CD4-positive, alpha-beta T cell treated with Interferon alpha-2 for 1 hour (primary cell): ENCODE measurements around the gene PHACTR1.
"Not testable (repeated sequence)": the region's sequence is repeated elsewhere in the genome, so short reads cannot be mapped to it uniquely, and the experiment has no call there.

Experiments used
- DNase-seq, 2 donors: peaks; one replicate each; pipeline ENCODE4 v3.0.0-alpha.2; 2020 to 2022

PHACTR1 gene

DNA sequence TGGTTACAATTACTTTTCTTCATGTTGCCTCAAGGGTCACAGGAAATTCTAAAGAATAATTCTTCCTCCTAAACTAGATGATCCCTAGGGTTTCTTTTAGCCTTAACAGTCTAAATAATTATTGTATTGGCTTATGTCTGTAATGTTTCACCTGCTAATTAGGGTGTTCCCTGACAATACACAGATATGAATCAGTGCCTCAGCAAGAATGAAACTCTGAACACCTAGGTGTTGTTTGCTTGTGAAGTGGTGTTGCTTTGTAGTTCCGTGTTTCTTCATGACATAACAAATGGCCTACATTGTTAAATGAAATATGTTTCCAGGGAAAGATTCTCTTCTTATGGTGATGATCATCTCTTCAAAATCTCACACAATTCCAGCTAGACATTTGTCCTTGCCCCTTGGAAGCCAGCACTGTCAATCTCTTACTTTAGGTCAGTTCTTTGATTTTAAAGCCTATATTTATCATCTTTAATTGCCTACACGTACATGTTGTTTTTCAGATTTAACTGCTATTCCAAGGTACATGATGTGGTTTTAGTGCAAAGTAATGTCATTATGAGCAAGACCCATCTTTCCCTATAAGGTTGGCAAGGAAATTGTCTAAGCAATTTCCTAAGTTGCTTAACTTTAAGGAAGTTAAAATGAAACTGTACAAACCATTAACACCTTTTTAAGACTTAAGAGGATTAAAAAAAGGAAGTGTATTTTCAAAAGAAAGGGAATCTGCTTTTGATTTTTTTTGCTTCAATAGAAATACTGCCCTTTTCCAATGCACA lies 499.9 kb downstream of the PHACTR1 start:
- no peak for DNase-seq

DNA sequence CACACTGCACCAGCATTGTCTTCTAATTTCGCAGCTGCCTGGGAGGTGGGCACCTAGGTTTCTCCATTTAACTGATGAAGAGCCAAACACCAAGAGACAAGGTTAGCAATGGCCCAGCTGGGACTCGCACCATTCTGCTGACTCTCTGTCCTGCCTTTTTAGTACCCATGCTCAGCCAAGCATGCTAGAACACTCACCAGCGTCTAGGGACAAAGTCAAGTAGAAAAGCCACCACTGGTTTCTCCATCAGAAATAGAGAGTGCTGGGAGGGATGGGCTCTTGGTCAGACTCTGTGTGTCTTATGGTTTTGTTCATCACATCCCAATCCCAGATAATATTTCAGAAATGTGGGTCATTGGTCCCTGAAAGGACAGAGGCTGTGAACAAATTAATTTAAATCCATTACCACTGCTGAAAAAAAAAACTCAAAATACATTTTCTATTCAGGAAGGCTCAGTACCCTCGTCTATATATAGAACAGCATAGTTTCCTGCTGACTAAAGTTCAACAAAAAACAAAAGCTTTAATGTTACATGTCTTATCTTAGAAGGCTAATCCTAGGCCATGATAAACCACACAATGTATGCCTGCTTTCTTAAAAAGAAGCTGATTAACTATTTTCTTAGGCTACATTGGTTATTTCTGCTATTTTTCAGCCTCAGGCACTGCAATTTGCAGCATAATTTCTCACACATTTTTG lies 500.8 kb downstream of the PHACTR1 start:
- DNase-seq = no peak

DNA sequence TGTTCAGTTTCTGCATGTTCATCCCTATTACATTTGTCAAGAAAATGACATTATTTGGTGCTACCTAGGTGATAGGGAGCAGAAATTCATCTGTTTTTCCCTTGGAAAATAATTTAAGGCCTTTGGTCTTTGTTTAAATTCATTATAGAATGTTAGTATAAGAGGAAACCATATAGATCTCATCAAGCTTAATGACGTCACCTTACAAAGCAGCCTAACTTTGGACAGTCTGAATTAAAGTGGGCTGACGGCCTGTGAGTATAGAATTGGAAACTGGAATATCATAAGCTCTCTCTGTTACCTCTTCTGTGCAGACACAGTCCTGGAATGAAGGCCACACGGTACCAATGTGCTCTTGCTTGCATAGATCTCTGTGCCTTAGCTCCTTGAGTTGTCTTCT lies 503.7 kb downstream of the PHACTR1 start:
- DNase-seq = no peak

DNA sequence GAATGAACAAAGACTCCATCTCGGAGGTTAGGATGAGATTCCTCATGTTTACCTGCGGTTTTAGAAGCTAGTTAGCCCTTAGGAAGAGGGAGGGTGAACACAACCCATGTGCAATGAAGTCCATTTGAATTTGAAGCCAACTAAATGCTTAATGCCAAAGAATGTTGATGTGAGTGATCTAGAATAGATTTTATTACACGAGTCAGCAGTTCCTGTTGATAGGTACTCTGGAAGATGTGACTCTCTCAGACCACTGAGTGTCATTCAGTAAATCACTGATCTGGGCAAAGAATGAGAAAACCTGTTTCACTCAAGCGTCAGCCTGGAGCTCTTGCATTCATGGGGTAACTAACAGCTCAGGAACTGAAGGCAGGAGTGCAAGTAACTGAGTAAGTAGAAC lies 505.5 kb downstream of the PHACTR1 start:
- DNase-seq = no peak

DNA sequence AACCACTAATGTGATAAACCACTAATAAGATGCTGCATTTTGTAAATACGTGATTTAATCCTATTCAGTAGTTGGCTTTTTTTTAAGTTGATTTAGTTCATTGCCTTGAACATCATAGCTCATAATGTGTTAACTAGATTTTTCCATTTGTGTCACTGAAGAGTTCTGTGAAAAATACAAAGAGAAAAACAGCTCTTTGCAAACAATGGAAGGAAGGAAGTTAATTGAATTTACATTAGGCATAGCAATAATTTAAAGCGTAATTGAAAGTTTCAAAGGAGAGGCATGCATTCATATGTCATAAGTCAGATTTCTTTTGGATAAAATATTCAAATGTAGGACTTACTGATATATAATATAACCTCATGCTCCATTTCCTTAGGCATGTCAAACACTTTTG lies 509.5 kb downstream of the PHACTR1 start:
- DNase-seq = no peak

DNA sequence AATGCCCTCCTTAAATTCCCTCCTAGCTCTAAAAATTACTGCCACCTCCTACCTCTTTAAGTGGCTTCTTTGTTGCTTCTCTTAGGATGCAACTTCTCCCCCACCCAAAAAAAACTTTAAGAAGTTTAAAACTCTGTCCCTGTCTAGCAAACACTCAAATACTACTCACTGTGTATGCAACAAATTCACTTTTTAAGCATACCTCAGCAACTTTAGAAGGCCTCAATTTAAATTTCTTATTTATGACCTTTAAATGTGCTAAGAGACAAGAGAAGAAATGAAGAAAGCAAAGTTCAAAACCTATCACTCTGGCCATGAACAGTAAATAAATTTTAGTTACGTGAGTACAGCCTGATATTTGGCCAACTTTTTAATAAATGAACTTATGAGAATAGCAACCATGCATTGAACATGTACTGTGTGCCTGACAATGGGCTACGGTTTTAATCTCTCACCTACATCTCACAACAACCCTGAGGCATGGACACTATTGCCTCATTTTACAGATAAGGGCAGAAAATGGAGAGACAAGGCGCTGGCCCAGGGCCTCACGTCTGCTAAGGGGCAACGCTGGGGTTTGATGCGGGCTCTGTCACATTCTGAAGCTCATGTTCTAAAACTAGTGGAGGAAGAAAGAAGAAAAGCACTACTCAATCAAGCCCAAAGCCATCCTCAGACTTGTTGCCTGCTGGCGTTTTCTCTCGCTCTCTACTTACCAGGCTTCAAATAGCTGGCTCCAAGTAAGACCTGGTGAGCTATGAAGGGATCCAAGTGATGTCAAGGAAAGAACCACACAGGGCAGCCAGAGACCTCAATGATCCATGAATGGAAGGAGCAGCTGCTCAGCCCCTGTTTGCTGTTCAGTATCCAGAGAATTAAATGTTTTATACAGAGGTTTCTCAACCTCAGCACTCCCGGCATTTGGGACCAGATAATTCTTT lies 512.0 kb downstream of the PHACTR1 start:
- no peak for DNase-seq

DNA sequence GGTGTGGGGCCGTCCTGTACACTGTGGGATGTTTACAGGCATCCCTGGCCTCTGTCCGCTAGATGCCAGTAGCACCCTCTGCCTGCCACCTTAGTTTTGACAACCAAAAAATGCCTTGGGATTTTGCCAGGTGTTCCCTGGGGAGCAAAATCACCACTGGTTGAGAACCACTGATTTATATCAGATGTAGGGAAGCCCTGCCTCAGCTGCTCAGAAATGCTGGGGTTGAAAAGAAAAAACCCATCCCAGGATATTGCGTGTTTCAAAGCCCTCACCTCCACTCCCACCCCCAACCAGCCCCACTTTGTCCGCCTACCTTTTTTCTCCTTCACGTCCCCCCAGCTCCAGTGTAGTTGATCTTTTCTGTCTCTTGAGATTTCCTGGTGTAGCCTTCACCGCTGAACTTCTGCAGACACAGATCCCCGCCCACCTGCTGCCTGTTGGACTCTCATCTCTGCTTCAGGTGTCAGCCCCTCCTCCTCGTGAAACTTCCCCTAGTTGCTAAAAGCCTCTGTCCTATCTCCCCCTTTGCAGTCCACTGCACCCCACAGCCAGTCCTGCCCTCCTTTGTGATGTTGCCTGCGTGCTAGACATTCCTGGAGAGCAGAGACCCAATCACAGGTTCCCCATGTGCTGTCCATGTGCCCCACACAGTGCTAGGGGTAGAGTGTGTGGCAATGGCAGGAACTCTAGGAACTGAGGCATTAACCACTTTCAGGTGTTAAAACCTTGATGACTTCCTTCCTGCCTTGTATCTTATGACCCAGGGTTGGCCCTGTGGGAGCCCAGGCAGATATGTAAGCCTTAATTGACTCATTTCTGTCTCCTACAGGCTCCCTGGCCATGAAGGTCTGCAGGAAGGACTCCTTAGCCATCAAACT lies 512.9 kb downstream of the PHACTR1 start:
- peak; percentile 7 to 30 for DNase-seq

DNA sequence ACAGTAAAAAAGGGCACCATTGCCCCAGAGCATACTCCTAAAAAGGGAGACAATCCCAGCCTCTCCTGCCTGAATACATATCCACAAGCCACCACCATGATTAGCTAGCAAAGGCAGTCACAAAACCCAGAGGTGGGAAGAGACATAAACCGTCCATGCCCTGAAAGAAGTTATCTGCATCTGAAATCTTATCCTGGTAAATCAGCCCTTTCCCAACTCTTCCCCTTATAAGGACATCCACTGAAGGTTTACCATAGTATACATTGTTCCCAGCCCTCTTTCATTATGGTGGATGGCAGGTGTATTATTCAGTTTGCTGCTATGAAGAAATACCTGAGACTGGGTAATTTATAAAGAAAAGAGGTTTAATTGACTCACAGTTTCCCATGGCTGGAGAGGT lies 516.5 kb downstream of the PHACTR1 start:
- DNase-seq = no peak

DNA sequence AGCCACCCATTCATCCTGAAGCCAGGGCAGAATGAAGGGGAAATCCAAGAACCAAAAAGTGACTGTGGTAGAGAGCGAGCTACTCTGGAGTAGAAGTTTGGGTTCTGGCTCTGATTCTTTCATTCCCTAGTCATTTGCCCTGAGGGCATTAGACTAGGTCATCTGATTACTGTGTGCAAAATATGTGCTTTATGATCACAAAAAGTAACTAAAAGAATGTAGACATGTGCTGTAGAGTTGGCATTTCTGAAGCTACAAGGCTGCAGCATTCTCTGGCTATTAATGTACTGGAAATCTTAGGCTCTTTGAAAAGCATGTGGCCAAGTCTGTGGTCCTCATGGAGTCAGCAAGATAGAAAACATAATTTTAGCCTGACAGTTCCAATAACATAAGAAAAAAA lies 517.6 kb downstream of the PHACTR1 start:
- DNase-seq = no peak

DNA sequence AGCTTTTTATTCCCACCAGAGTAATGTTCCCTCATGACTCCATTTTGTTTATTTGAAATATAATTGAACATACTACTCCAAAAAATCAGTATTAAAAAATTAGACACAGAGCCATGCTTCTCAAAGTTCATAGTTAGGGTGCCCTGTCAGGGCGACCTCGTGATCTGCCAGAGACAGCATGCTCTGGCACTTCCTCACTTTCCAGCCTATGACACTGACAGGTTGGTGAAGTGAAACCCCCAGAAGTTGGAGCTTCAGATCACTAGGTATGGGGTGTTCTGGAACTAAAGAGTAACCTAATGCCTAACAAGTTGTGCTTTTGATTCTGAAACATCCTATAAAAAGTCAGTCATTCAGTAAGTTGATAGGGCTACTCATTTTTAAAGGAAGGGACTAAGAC lies 518.8 kb downstream of the PHACTR1 start:
- no peak for DNase-seq

DNA sequence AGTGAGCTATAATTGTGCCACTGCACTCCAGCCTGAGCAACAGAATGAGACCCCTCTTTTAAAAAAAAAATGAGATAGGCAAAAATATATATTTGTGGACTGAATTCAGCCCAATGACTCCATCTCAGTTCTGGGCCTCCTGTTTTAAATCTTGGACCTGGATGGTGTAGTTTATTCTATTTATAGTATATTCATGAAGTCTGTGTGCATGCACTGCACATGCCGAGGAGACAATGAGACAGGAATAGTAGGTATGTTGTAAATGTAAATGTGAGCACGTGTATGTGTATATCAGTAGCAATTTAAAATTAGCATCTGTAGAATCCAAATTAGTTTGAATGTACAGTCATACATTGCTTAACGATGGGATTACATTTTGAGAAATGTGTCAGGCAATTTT lies 520.8 kb downstream of the PHACTR1 start:
- no peak for DNase-seq

DNA sequence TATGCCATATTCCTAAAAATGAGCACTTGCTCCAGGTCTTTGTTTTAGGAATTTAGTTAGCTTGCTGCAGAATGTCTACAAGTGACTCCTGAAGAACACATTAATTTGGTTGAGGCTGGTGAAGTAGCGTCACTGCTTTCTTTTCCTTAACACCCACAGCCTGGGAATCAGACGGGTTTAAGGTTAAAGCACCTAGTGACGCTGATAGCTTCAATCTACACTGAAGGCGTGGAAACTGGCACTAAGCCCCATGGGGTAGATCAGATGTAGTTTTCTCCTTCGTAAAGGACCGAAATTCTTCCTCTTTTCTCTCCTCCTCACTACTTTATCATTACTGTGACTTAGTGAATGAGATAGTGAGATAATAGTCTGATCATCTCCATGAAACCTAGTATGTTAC lies 521.5 kb downstream of the PHACTR1 start:
- DNase-seq = no peak

DNA sequence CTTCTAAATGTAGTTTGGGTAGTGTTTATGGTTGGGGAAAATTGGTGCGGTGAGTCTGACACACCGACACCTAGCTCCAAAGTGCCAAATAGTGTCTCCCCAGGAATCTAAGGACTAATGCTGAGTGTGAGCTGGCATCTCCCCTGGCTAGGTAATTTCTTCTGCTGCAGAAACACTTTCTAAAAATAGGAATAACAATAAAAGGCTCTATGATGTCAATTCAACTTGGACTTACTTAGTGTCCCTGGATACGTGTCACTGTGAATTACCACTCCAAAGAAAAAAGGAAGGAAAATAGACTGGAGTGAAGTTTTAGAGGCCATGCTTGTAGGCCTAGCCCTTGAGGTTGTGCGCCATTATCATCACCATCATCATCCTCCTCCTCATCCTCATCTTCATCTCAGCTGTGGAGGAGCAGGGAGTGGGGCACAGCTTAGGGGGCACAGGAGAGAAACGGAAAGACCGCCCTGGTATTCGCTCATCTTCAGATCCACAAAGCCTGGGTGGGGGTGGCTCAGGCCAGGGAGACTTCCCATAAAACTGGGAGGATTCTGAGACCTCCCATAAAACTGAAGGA lies 522.2 kb downstream of the PHACTR1 start:
- no peak for DNase-seq

DNA sequence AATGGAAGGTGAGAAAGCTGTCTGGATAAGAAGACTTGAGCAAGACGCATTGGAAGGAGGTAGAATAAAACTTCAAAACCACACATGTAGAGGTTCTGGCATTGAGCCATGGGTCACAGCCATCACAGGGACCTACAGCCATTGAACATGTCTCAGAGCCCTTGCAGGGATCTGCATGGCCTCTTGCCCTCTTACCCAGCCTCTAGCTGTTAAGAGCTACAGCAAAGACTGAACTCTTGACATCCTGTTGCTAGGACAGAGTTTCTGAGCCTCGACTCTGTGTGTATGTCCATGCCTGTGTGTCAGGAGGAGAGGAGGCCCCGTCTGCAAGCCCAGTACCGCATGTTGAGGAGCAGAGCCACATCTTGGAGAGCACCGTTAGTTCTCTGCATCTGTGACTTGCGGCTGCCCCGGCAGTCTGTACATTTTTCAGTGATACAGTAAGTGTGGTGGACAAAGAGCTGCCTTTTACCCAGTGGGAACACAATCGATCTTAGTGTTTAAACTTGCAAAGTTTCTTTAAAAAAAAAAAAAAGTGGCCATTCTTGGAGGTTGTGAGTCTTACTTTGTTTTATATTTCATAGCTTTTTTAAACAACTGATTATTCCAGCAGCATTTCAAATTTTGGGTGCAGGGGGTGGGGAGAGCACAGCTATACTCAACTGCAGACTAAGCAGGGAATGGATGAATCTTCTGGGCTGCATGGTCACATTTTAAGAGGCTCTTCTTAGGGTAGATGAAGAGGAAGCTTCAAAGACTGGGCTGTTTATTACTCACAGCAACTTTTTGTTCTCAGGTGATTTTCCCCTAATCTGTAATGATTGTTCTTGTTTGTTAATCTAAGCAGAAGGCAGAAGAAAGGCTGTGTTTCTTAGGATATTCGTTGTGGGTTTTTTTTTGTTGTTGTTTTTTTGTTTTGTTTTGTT lies 523.2 kb downstream of the PHACTR1 start:
- no peak for DNase-seq

DNA sequence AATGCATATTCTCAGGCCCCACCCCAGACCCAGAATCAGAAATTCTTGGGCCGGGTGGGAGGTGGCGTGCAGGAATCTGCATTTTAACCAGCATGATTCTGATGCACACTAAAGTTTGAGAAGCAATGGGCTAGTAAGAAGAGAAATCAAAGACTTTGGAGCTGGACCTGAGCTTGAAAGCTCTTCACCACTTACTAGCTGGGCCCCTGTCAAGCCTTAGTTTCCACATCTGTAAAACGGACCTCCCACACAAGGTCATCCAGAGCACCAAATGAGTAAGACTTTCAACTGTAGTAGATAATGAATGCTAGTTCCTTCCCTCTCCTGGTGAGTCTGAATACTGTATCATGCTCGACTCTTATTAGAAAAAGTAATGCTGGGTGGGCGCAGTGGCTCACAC lies 524.8 kb downstream of the PHACTR1 start:
- no peak for DNase-seq

DNA sequence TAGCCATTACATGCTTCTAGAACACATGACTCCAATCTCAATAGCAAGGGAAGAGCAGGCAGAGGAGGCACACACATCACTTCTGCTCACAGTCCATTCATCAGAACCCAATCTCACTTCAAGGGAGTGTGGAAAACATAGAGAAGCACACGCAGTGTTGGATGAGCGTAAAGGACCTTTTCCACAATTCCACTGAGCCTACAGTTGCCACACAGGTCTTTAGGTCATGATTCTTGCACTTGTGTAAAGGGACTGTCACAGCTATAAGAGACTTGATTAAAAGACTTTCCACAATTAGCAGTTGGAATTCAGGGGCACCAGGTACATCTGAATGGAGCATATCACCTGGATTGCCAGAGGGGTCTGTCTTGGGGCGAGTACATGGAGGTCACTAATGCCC lies 525.6 kb downstream of the PHACTR1 start:
- no peak for DNase-seq

DNA sequence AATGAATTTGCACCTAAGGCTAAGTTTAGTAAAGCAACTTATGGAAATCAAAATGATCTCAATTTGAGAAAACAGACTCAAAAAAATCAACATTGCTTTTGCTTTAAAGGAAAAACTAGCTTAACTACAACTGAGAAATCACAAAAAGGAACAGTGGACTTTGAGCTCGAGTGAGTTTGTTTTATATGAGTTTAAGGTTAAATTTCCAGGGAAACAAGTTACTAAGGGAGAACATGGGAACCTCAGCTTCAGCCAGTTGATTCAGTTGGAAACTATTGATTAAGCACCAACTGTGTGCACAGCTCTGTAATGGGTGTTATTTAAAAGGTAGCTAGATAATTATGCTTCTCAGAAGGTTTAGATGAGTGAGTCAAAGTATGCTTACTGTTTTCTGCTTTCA lies 526.0 kb downstream of the PHACTR1 start:
- no peak for DNase-seq

DNA sequence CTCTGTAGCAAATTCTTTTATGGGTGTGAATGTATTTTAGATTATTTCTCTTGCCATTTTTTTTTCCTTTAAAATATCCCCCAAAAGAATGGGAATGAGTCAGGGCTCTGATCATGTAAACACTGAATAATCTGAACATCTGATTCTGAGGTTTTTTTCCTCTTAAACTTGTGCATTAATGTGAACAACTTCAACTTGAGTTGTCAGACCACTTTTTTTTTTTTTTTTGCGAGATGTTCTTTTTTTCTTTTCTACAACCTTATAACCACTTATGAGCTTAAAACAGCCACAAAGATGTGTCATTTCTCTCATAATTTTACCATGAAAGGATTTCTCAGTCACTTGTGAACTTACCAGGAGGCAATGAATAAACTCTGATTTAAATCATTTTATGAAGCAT lies 526.5 kb downstream of the PHACTR1 start:
- DNase-seq = no peak

DNA sequence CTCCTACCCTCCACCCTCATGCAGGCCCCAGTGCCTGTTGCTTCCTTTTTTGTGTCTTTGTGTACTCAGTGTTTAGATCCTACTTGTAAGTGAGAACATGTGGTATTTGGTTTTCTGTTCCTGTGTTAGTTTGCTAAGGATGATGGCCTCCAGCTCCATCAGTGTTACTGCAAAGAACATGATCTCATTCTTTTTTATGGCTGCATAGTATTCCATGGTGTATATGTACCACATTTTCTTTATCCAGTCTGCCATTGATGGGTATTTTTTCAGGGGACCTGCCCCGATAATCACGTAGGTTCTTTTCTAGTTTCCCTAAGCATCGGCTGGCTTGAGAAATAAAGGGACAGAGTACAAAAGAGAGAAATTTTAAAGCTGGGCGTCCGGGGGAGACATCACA lies 527.2 kb downstream of the PHACTR1 start:
- not testable (repeated sequence) for DNase-seq

DNA sequence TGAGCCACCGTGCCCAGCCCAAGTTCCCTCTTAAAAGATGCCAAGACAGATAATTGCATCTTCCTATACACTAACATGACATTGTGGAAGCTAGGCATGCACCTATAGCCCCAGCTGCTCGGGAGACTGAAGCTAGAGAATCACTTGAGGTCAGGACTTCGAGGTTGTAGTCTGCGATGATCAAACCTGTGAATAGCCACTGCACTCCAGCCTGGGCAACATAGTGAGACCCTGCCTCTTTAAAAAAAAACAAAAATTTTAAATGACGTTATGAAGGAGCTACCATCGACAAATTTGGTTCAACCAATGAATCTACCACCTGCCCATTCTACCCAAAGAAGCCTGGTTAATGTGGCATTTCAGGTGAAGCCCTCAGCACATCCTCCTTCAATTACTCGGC lies 531.1 kb downstream of the PHACTR1 start:
- DNase-seq = no peak

DNA sequence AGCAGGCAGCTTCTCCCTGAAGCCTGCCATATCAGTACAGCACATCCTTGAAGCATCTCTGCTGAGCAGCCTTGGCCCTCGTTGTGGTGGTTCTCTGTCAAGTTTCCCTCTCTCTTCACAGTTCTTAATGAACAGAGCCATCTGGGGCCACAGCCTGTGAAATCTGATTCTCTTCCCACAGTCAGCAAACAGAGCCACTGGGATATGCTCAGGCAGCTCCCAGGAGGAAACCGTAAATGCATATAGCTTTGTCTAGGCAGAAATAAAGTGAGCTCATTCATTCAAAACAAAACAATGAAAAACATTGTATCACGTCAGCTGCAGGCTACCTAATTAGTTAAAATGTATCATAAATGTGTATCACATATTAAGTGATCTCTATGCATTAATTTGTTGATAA lies 531.5 kb downstream of the PHACTR1 start:
- no peak for DNase-seq
